Osteoblast (primary cell): ENCODE measurements around the gene FOXC1. TPM values are rescaled to one million over a fixed set of nuclear protein-coding genes. Genes with fewer than 3 reads are reported as not detected.

ENCODE experiments used
- DNase-seq: peaks from one replicate; pipeline ENCODE4 v3.0.0; 2011; ENCODE audit warnings: low spot score, mixed read lengths; ENCODE audit not compliant: insufficient read length; ENCODE audit errors: missing footprints
- H2AFZ ChIP-seq: 2 replicates; pipeline ENCODE4 v1.6.0; 2011; ENCODE audit warnings: mild to moderate bottlenecking, low read length
- H3K27ac ChIP-seq: 2 replicates; pipeline ENCODE4 v1.5.1; 2011; ENCODE audit warnings: mild to moderate bottlenecking, low read depth, low read length, moderate library complexity
- H3K27me3 ChIP-seq: 2 replicates; pipeline ENCODE4 v1.6.0; 2012; ENCODE audit warnings: mild to moderate bottlenecking, control low read depth, inconsistent platforms, low read length, moderate library complexity; ENCODE audit not compliant: insufficient read depth
- H3K36me3 ChIP-seq: 2 replicates; pipeline ENCODE4 v1.5.1; 2011; ENCODE audit warnings: mild to moderate bottlenecking, low read length, control low read depth, moderate library complexity; ENCODE audit not compliant: insufficient read depth
- H3K4me1 ChIP-seq: 2 replicates; pipeline ENCODE4 v1.5.1; 2011; ENCODE audit warnings: mild to moderate bottlenecking, low read length, control low read depth, moderate library complexity; ENCODE audit not compliant: insufficient read depth
- H3K4me2 ChIP-seq: 2 replicates; pipeline ENCODE4 v1.6.0; 2011; ENCODE audit warnings: mild to moderate bottlenecking, low read length; ENCODE audit not compliant: insufficient read depth
- H3K4me3 ChIP-seq: fragments of 200-600 bp; sonication (generic); 3 replicates; pipeline ENCODE4 v1.5.1; 2012; ENCODE audit warnings: mild to moderate bottlenecking, low read length, inconsistent platforms; ENCODE audit not compliant: insufficient read depth
- H3K79me2 ChIP-seq: 2 replicates; pipeline ENCODE4 v1.6.0; 2012; ENCODE audit warnings: mild to moderate bottlenecking, low read length, control low read depth, inconsistent platforms; ENCODE audit not compliant: insufficient read depth
- H3K9me3 ChIP-seq: 2 replicates; pipeline ENCODE4 v1.5.1; 2011; ENCODE audit warnings: low read depth, low read length, control low read depth
- H4K20me1 ChIP-seq: 2 replicates; pipeline ENCODE4 v1.6.0; 2012; ENCODE audit warnings: mild to moderate bottlenecking, low read length, control low read depth; ENCODE audit not compliant: insufficient read depth
- total RNA-seq: library from RNA; depleted of rRNA; stranded (reverse); fragments of >200 nt; gene quantifications from 2 replicates; pipeline ENCODE4 v1.2.3, GENCODE V29; 2012
- TF ChIP-seq, protein P1 (sequence below): IDR thresholded peaks from 2 replicates; pipeline ENCODE4 v1.5.1; 2011; ENCODE audit warnings: mild to moderate bottlenecking, low read depth, low read length, moderate library complexity; ENCODE audit errors: extremely low read depth

FOXC1 gene
- total RNA-seq, 1 donor: 39.4 TPM

DNA sequence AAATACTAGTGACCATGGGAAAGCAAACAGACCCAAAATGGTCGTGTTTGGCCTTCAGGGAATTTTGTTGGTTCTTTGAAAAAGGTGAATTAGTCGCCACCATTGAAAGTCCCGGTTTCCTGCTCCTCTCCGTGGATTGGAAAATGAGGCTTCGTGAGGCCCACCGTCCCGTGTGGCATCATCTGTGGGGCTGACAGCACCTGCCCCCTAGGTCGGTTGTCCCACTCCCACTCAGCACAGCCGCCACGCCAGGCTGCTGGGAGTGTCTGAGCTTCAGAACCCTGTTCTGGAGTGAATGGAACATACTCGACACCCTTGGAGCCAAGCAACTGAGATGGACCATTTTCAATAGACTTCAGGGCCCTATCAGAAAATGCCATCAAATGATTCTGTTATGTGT lies 33.0 kb upstream of the FOXC1 start:
- Histone ChIP-seq H3K9me3 (no peaks in the 10 kb centered on the region), H3K36me3 (no peaks in the 10 kb centered on the region), H3K27ac (no peak overlapping the region), H3K79me2 (no peaks in the 10 kb centered on the region), H3K27me3 (no peaks in the 10 kb centered on the region), H3K4me3 (no peak overlapping the region), H3K4me1 (peaks cover 38% of the 10 kb centered on the region), H4K20me1 (no peaks in the 10 kb centered on the region), H3K4me2 (no peak overlapping the region), H2AFZ (no peak overlapping the region)
- TF ChIP-seq, protein P1, sequence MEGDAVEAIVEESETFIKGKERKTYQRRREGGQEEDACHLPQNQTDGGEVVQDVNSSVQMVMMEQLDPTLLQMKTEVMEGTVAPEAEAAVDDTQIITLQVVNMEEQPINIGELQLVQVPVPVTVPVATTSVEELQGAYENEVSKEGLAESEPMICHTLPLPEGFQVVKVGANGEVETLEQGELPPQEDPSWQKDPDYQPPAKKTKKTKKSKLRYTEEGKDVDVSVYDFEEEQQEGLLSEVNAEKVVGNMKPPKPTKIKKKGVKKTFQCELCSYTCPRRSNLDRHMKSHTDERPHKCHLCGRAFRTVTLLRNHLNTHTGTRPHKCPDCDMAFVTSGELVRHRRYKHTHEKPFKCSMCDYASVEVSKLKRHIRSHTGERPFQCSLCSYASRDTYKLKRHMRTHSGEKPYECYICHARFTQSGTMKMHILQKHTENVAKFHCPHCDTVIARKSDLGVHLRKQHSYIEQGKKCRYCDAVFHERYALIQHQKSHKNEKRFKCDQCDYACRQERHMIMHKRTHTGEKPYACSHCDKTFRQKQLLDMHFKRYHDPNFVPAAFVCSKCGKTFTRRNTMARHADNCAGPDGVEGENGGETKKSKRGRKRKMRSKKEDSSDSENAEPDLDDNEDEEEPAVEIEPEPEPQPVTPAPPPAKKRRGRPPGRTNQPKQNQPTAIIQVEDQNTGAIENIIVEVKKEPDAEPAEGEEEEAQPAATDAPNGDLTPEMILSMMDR: no peak
- no peak for DNase-seq

DNA sequence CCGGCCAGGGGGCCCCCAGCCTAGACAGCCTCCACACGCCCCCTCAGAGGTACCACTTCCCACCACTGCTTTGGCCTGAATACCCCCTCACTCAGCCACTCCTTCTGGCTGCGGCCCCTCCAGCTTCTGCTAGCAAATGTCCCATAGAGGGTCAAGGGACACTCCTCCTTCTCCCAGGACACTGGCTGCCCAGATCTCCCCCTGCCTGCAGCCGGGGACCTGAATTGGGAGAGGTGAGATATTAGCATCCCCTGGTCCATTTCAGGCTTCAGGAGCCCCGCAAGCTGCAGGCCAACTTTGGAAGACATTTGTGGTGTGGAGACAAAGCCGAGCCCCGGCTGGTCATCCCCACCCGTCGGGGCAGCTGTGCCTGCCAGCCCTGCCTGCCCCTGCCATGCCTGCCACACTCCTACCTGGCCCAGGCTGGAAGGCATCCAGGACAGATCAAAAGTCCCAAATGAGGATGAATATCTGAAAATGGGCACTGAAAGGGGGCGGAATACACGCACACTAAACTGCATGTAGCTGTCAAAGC lies 32.5 kb upstream of the FOXC1 start:
- TF ChIP-seq, protein P1: no peak
- Histone ChIP-seq H3K79me2 (no peaks in the 10 kb centered on the region), H3K9me3 (no peaks in the 10 kb centered on the region), H3K36me3 (no peaks in the 10 kb centered on the region), H3K4me1 (peaks cover 38% of the 10 kb centered on the region), H3K27ac (no peak overlapping the region), H3K4me3 (no peak overlapping the region), H2AFZ (peak overlapping the region; percentile 66), H3K27me3 (no peaks in the 10 kb centered on the region), H4K20me1 (no peaks in the 10 kb centered on the region), H3K4me2 (peak overlapping the region; percentile 60)
- no peak for DNase-seq

DNA sequence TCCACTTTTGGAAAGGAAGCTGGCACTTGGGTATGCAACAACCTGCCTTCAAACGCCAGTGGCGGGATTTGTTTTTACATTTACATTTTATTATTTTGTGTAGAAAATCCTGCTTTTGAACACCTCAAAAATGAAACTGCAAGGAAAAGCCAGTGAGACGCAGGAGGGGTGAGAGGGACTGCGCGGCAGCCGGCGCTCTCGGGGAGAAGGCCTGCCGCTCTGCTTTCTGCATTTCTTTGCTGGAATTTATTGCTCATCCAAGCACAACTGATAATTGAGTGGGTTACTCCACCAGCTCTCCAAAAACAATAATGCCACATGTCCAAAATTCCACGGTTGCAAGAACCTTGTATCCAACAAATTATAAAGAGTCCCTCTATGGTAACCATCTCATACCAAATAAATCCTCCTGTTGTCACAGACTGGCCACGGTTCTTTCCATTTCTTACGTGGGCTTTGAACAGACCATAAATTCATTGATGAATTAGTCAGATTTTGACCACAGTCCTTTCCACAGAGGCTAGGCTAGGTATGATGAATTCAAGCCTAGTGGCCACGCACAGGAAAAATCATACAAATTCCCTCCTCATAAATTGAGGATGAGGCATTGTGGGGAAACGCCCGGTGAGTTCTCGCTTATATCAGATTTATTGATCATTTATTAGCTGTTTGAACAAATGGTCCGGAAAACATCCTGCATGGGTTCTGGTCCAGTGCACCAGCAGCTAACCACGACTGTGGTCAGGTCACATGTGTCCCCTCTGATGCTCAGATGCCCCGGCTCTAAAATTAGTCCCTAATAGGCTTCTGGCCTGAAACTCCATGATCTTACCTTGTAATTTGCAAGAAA lies 31.6 kb upstream of the FOXC1 start:
- TF ChIP-seq, protein P1: no peak
- peak; percentile 80 for DNase-seq
- Histone ChIP-seq H3K79me2 (no peaks in the 10 kb centered on the region), H3K9me3 (no peaks in the 10 kb centered on the region), H3K27ac (peak overlapping the region; percentile 40), H3K27me3 (no peaks in the 10 kb centered on the region), H4K20me1 (no peaks in the 10 kb centered on the region), H3K4me2 (peak overlapping the region; percentile 60), H3K4me3 (peak overlapping the region; percentile 36), H2AFZ (peak overlapping the region; percentile 66), H3K4me1 (peaks cover 38% of the 10 kb centered on the region), H3K36me3 (no peaks in the 10 kb centered on the region)

DNA sequence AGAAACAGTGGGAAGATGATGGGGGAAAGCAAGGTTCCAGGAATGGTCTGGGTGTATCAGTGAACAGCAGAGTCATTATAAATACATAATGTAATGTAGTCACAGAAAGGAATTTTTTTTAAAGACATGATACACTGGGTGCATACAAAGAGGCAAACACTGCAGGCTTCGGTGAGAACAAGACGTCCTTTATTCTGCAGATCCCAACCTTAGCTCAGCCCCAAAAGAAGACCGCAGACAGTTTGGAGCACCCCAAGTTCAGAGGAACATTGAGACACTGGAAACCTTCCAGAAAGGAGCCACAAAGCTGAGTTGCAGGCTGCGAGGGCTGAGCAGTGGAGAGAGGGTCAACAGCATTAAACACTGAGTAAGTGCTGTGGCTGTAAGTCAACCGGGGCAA lies 30.6 kb upstream of the FOXC1 start:
- H3K27me3 ChIP-seq: peaks cover 5% of the 10 kb centered on the region

More for the DNA sequence above, 30.6 kb upstream of the FOXC1 start:
- no peak overlapping the region for H2AFZ ChIP-seq
- DNase-seq: peak; percentile 77
- peak overlapping the region; percentile 23 for H3K4me2 ChIP-seq
- H4K20me1 ChIP-seq: no peaks in the 10 kb centered on the region
- no peak overlapping the region for H3K27ac ChIP-seq
- peaks cover 38% of the 10 kb centered on the region for H3K4me1 ChIP-seq
- no peaks in the 10 kb centered on the region for H3K36me3 ChIP-seq
- TF ChIP-seq, protein P1: no peak
- H3K4me3 ChIP-seq: no peak overlapping the region
- H3K9me3 ChIP-seq: no peaks in the 10 kb centered on the region
- H3K79me2 ChIP-seq: no peaks in the 10 kb centered on the region
